GM18951 (cell line): ENCODE results near the gene SLC35G4.
"Not testable (repeated sequence)": the region's sequence is repeated elsewhere in the genome, so short reads cannot be mapped to it uniquely, and the experiment has no call there.

Experiments
- POLR2A ChIP-seq: IDR thresholded peaks from 4 replicates; pipeline ENCODE4 v1.6.1; 2011; ENCODE audit warnings: mild to moderate bottlenecking; ENCODE audit not compliant: insufficient read length, insufficient read depth; ENCODE audit errors: extremely low read depth
- in situ Hi-C: fragments of 300-500 bp; cut with MboI; formaldehyde crosslinking; loops from one replicate; pipeline ENCODE4 v1.12.0; 2022; ENCODE audit warnings: low sequenced_read_pairs, mixed read lengths, inconsistent platforms; ENCODE audit not compliant: unreplicated experiment

Gene SLC35G4

DNA sequence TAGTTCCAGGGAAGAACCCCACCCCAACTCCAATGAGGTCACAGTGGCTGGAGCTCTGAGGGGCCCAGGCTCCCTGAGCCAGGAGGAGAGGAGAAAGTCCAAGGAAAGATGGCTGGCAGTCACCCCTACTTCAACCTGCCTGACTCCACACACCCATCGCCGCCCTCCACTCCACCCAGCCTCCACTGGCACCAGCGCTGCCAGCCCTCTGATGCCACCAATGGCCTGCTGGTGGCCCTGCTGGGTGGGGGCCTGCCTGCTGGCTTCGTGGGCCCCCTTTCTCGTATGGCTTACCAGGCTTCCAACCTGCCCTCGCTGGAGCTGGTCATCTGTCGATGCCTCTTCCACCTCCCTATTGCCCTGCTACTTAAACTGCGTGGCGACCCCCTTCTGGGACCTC lies at the start of gene SLC35G4:
SLC35G4 (plus strand) TSS at position 109 of the 400 bp plus-strand sequence; CDS start at position 109, 0 bp downstream.
- in situ Hi-C loops, result not testable (repeated sequence)

GRCh38 chr18:11561293-11561692 lies 48.1 kb upstream of the SLC35G4 start:
- no peak for TF ChIP-seq POLR2A
- in situ Hi-C loops, result no loop called here

DNA sequence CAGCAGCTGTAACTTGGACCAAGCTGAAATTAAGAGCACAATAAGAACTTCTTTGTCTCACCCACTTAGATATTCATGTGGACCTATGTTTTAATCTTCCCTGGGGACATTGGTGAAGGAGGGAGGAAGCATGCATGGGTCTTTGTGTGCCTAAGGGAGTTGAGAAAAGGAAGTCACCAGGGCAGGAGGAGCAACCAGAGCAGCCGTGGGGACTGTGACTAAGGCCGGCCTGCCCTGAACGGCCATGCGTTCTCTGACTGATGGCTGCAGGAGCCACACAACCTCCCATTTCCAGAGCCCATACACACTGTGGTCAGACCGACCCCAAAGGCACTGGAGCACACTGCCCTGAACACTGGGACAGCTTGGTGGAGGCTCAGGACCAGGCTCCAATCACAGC lies 43.7 kb upstream of the SLC35G4 start:
- no peak for TF ChIP-seq POLR2A
- in situ Hi-C loops, result no loop called here

- in situ Hi-C loops, result no loop called here
- TF ChIP-seq POLR2A, result no peak
These were observed 43.0 kb upstream of the SLC35G4 start for GRCh38 chr18:11566236-11566965.

- TF ChIP-seq POLR2A, result no peak
- in situ Hi-C loops, result no loop called here
These were observed 42.0 kb upstream of the SLC35G4 start for GRCh38 chr18:11567396-11567795.

DNA sequence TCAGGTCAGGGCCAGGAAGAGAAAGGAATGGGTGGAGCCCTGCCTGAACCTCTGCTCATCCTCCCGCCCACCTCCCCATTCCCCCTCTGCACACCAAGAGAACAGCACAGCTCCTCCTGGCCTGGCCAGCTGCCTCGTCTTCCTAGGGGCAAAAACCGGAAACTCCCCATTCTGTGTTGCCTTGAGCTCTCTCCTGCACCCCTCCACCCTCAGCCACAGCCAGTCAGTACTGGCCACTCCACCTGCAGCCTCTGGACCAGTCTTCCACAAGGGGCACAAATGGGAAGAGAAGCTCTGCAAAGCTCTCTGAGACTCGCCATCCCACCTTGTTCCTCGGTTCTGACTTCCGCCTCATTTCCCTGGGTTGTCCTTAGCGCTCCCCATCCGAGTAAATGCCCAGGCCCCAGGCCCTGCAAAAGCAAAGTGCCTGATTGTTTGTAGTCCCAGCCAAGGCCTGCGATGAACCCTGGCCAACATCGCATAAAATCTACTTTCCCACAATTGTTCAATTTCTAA lies 39.3 kb upstream of the SLC35G4 start:
- no peak for TF ChIP-seq POLR2A
- in situ Hi-C loops, result no loop called here

DNA sequence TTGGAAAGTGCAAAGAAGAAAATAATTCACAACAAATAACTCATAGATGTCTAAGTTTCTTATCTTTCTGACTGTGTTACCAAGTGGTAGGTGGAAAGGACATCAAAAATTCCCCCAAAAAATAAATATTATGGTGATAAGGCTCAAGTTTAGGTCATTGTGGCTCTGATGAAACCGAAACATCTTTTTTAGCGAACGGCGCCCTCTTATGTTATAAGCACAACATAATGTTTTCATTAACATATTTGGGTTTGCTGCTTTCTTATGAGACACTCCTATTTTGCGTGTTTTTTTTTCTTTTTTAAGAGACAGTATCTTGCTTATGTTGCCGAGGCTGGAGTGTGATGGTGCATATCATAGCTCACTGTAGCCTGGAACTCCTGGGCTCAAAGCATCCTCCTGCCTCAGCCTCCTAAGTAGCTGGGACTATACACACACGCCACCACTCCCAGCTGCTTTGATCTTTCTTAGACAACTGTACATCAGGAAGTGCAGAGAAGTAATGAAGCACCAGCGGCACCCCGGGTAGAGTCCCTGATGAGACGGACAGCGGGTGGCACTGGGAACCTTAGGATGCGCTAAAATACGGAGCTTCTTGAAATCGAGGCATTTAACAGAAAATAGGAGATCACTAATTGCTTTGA lies 38.5 kb upstream of the SLC35G4 start:
- no peak for TF ChIP-seq POLR2A
- in situ Hi-C loops, result no loop called here

GRCh38 chr18:11572201-11572600 lies 37.2 kb upstream of the SLC35G4 start:
- no peak for TF ChIP-seq POLR2A
- in situ Hi-C loops, result no loop called here

- TF ChIP-seq POLR2A, result no peak
- in situ Hi-C loops, result no loop called here
These were observed 34.9 kb upstream of the SLC35G4 start for GRCh38 chr18:11574545-11574944.

DNA sequence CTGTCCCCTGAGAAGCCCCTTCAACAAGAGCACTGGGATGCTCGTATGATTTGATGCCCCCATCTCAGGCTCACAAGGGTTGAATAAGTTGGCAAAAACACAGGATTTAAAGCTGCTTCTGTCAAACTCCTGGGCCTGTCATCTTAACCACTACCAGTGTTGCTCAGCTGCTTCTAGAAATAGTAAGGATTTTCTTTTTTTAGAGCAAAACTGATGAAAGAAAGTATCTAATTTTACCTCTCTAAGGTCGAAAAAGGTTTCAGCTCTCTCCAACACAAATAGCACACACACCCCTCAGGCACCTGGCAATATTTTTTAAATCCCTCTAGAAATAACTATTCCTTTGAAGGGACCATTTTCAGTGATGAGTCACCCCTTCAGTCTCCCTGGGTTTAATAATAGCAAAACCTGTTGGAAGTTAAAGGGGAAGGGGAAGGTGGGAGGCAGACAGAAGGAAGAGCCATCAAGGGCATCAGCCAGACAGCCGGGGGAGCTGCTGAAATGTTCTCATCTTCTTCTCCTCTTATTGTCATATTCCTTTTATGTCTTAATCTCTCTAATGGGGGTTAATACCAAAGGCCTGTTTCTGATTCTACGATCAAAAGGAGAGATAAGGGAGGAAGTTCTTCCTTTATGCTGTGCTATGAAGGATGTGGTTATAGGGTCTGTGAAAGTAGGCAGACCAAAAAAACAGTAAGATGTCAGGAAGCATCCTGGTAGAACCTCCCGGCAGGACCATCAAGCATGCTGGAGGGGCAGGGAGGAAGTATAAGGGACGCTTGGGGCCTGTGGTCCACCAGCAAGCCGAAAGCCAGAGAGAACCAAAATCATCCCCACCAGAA lies 31.9 kb upstream of the SLC35G4 start:
- in situ Hi-C loops, result no loop called here
- no peak for TF ChIP-seq POLR2A

DNA sequence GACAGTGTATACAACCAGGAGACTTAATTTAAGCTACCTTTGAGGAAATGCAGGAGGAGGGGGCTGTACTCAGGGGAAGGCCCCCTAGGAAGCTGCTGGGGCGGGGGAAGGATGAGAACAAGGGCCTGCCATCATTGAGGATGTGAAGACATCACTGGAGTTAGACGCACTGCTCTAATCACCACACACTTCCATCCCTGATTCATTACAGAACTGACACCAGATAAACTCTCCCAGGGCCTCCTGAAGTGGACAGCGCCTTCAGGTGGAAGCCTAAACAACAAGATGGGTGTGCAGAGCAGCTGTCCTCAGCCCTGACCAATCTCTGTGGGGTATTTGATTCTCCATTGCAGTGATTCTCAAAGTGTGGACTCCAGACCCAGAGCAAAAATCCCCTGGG lies 30.6 kb upstream of the SLC35G4 start:
- in situ Hi-C loops, result no loop called here
- no peak for TF ChIP-seq POLR2A

DNA sequence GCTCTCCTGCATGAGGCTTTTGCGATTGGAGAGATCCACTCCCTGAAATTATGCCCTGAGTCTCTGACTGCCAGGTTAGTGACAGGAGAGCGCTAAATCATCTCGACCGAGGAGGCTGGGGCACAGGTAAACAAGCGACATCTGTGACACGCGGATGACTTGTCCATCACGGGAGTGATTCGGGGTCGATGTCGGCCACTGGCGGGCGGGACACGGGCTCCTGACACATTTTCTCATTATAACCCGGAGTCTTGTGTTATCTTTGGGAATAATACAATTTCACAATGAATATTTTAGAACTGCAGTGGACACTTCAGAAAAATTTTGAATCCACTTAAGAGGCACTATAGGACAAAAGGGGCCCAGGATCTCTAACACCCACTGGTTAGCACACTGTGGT lies 29.5 kb upstream of the SLC35G4 start:
- no peak for TF ChIP-seq POLR2A
- in situ Hi-C loops, result no loop called here

DNA sequence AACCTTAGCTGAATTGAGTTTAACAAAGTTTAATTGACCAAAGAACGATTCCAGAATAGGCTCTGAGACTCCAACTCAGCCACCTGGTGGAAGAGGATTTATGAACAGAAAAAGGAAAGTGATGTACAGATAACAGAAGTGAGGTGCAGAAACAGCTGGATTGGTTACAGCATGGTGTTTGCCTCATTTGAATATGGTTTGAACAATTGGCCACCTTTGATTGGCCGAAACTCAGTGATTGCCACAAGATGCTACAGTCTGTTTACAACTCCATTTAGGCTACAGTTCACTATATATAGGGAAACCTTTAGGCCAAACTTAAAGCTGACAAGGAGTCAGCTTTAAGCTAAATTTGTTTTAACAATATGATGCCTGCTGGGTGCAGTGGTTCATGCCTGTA lies 28.1 kb upstream of the SLC35G4 start:
- no peak for TF ChIP-seq POLR2A
- in situ Hi-C loops, result no loop called here
